Upper lobe of right lung (tissue), 1 donor: ENCODE measurements around the gene GHRHR. TPM values are rescaled to one million over a fixed set of nuclear protein-coding genes. Genes with fewer than 3 reads are reported as not detected.

Source experiments
- ATAC-seq: fragments of 200-7000 bp; cut with Tn5 transposase; one replicate; pipeline ENCODE4 v1.9.1; 2020; ENCODE audit warnings: mild to moderate bottlenecking, moderate library complexity
- DNase-seq: peaks from one replicate; pipeline ENCODE4 v3.0.0-alpha.2; 2020
- H3K27ac ChIP-seq: fragments of 200-600 bp; one replicate; pipeline ENCODE4 v1.8.0; 2022
- H3K27me3 ChIP-seq: fragments of 200-600 bp; one replicate; pipeline ENCODE4 v1.8.0; 2022; ENCODE audit warnings: mild to moderate bottlenecking
- H3K36me3 ChIP-seq: fragments of 200-600 bp; one replicate; pipeline ENCODE4 v1.8.0; 2022
- H3K4me1 ChIP-seq: fragments of 200-600 bp; one replicate; pipeline ENCODE4 v1.8.0; 2022
- H3K4me3 ChIP-seq: fragments of 200-600 bp; one replicate; pipeline ENCODE4 v1.8.0; 2022; ENCODE audit warnings: mild to moderate bottlenecking
- H3K9me3 ChIP-seq: fragments of 200-600 bp; one replicate; pipeline ENCODE4 v1.8.0; 2022
- CTCF ChIP-seq: fragments of 200-600 bp; IDR thresholded peaks from one replicate; pipeline ENCODE4 v1.8.0; 2022; ENCODE audit warnings: antibody characterized with exemption
- intact Hi-C: fragments of 100-400 bp; cut with DNase I; formaldehyde crosslinking; loops from one replicate; pipeline ENCODE4 v1.11.0; 2022
- total RNA-seq: library from RNA; stranded (reverse); fragmentation: NEBNext Ultra II Directional; extraction: Animal tissue kit (Norgen Biotek cat#: 25700); gene quantifications from one replicate; pipeline ENCODE4 v1.2.1, GENCODE V29; 2021
- donor health status: DM: no; HTN: yes; CAD: no; lungs with severe emphysema.

Gene GHRHR
- total RNA-seq, 1 donor from 2014 or later: not detected

GRCh38 chr7:30986331-30986730, 22.6 kb downstream of the GHRHR start:
- H3K27me3 ChIP-seq: no peaks in the 10 kb centered on the region
- H3K9me3 ChIP-seq: no peaks in the 10 kb centered on the region
- no peak overlapping the region for H3K4me3 ChIP-seq
- no peak overlapping the region for H3K27ac ChIP-seq
- TF ChIP-seq CTCF: no peak
- no peak for ATAC-seq
- H3K4me1 ChIP-seq: peaks cover 12% of the 10 kb centered on the region
- no peaks in the 10 kb centered on the region for H3K36me3 ChIP-seq
- DNase-seq: no peak
- intact Hi-C loops: loop anchor here (5.0 kb wide), 1 partner anchor 136 kb away; no protein-coding TSS in a partner anchor

GRCh38 chr7:30986738-30987137, 23.0 kb downstream of the GHRHR start:
- H3K27ac ChIP-seq: no peak overlapping the region
- peaks cover 12% of the 10 kb centered on the region for H3K4me1 ChIP-seq
- no peak for TF ChIP-seq CTCF
- DNase-seq (no peak), ATAC-seq (no peak)
- H3K36me3 ChIP-seq: no peaks in the 10 kb centered on the region
- no peaks in the 10 kb centered on the region for H3K9me3 ChIP-seq
- no peaks in the 10 kb centered on the region for H3K27me3 ChIP-seq
- intact Hi-C loops: loop anchor here (5.0 kb wide), 1 partner anchor 136 kb away; no protein-coding TSS in a partner anchor
- H3K4me3 ChIP-seq: no peak overlapping the region

- intact Hi-C loops: loop anchor here (5.0 kb wide), 1 partner anchor 135 kb away; no protein-coding TSS in a partner anchor
- Histone ChIP-seq H3K4me3 (no peak overlapping the region), H3K4me1 (peaks cover 12% of the 10 kb centered on the region), H3K36me3 (no peaks in the 10 kb centered on the region), H3K27me3 (no peaks in the 10 kb centered on the region), H3K9me3 (no peaks in the 10 kb centered on the region), H3K27ac (no peak overlapping the region)
- no peak for TF ChIP-seq CTCF
- DNase-seq (no peak), ATAC-seq (no peak)
Observed at GRCh38 chr7:30987178-30987577, 23.4 kb downstream of the GHRHR start.

GRCh38 chr7:30987936-30988335, 24.2 kb downstream of the GHRHR start:
- TF ChIP-seq CTCF: no peak
- H3K9me3 ChIP-seq: no peaks in the 10 kb centered on the region
- no peaks in the 10 kb centered on the region for H3K27me3 ChIP-seq
- H3K4me1 ChIP-seq: peaks cover 12% of the 10 kb centered on the region
- DNase-seq (no peak), ATAC-seq (no peak)
- H3K27ac ChIP-seq: no peak overlapping the region
- intact Hi-C loops: loop anchor here (5.0 kb wide), 1 partner anchor 134 kb away; no protein-coding TSS in a partner anchor
- H3K4me3 ChIP-seq: no peak overlapping the region
- no peaks in the 10 kb centered on the region for H3K36me3 ChIP-seq

- TF ChIP-seq CTCF: no peak
- peak; percentile 89 for ATAC-seq
Observed at GRCh38 chr7:30988351-30989005, 24.7 kb downstream of the GHRHR start.

More at GRCh38 chr7:30988351-30989005, 24.7 kb downstream of the GHRHR start:
- H3K4me3 ChIP-seq: no peak overlapping the region
- H3K4me1 ChIP-seq: peaks cover 12% of the 10 kb centered on the region
- intact Hi-C loops: loop anchor here (5.0 kb wide), 1 partner anchor 134 kb away; no protein-coding TSS in a partner anchor
- no peaks in the 10 kb centered on the region for H3K36me3 ChIP-seq
- peak; percentile 87 for DNase-seq
- H3K9me3 ChIP-seq: no peaks in the 10 kb centered on the region
- H3K27me3 ChIP-seq: no peaks in the 10 kb centered on the region
- H3K27ac ChIP-seq: no peak overlapping the region
